Esophagus mucosa (tissue), 1 donor: Measurements from ENCODE around the gene SPINT1. TPM values are rescaled to one million over a fixed set of nuclear protein-coding genes. Genes with fewer than 3 reads are reported as not detected.

ENCODE experiments used
- ATAC-seq: fragments of 200-7000 bp; cut with Tn5 transposase; one replicate; pipeline ENCODE4 v1.9.1; 2020
- total RNA-seq: library from RNA; stranded (reverse); gene quantifications from one replicate; pipeline ENCODE4 v1.2.4, GENCODE V29; 2023
- donor health status: DM: yes; HTN: yes; CAD: no.

SPINT1 gene
- total RNA-seq, 1 donor from 2014 or later, result 127 TPM

DNA sequence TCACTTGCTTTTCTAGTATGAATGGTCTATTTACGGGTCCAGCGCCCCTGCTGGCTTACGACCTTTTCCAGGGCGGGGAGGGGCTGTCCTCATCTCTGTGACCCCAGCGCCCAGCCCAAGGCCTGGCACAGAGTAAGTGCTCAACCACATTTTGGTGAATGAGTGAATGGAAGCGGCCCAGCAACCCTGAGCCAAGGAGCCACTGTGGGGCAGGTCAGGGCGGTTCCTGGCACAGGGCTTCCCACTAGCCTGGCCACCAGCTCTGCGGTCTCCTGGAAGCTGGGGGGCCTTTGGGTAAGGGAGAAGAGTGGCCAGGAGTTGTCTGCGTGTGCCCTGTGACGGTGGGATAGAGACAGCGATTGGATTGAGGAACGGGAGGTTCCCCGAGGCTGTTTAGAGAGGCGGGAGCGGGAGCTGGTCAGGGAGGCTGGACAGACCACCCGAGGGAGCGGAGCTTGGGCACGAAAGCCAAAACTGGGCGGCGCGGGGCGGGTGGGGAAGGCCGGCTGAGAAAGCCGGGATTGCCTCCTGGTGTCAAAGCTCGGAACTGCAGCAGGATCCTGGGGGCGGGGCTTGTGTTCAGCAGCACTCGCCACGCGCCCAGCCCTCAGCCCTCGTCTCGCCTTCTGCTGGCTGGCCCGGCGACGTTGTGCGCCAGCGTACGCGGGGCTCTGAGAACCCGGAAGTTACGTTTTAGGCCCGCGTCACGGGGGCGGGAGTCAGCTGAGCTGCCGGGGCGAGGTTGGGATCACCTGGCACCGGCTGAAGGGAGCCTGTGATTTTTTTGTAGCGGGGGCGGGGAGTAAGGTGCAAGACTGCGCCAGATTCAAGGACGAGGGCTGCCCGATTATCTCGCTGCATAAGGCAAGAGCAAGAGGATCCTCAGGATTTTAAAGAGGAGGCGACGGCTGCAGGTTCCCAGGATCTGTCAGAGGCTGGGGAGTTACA lies 50.2 kb downstream of the SPINT1 start, which contains the start of gene VPS18:
Gene VPS18, plus strand, starts transcription at position 718 of the 948 bp plus-strand sequence. CDS start 319 bp downstream, outside the sequence.
- peak; percentile 94 for ATAC-seq

DNA sequence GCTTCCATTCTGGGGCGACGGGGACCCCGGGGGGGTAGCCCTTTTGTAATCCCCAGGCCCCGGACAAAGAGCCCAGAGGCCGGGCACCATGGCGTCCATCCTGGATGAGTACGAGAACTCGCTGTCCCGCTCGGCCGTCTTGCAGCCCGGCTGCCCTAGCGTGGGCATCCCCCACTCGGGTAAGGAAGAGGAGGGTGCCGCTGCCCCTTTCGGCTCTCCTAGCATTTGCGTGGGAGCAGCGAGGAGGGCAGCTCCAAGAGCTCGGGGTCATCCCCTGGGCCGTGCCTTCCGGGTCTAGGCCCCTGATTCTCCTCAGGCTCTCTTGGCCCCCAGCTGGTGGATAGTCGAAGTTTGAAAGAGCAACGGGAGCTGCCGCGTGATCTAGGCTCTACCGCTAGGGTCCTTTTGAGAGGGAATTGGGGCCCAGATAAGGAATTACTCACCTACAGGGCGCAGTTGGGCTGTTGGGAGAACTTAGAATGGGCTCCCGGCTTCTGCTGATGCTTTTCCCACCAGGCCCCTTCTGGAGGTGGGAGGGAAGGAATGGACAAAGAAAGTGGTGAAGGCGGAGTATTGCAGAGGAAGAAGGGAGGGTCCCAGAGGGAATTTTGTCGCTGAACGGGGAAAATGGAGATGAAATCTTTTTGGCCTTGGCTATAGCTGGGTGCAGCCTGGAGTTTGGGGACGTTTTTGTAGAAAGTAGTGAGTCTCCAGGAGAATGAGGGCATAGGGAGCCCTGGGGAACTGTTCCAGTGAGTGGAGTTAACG lies 51.0 kb downstream of the SPINT1 start:
- peak; percentile 34 for ATAC-seq

- no peak for ATAC-seq
Measured at GRCh38 chr15:40899536-40900207, 55.8 kb downstream of the SPINT1 start.

GRCh38 chr15:40900256-40901052 lies 56.6 kb downstream of the SPINT1 start:
- no peak for ATAC-seq

DNA sequence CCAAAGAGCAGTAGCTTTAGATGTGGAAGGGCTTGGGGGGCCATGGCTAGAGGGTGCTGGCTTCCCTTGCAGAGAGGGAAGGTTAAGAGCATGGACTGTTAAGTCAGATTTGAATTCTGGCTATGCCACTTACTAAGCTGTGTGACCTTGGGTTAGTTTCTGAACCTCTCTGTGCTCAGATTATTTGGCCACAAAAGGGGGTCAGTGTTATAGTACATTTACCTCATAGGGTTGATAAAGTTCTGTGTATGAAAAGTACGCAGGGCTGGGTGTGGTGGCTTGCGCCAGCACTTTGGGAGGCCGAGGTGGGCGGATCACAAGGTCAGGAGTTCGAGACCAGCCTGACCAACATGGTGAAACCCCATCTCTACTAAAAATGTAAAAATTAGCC lies 57.2 kb downstream of the SPINT1 start:
- ATAC-seq, result no peak

DNA sequence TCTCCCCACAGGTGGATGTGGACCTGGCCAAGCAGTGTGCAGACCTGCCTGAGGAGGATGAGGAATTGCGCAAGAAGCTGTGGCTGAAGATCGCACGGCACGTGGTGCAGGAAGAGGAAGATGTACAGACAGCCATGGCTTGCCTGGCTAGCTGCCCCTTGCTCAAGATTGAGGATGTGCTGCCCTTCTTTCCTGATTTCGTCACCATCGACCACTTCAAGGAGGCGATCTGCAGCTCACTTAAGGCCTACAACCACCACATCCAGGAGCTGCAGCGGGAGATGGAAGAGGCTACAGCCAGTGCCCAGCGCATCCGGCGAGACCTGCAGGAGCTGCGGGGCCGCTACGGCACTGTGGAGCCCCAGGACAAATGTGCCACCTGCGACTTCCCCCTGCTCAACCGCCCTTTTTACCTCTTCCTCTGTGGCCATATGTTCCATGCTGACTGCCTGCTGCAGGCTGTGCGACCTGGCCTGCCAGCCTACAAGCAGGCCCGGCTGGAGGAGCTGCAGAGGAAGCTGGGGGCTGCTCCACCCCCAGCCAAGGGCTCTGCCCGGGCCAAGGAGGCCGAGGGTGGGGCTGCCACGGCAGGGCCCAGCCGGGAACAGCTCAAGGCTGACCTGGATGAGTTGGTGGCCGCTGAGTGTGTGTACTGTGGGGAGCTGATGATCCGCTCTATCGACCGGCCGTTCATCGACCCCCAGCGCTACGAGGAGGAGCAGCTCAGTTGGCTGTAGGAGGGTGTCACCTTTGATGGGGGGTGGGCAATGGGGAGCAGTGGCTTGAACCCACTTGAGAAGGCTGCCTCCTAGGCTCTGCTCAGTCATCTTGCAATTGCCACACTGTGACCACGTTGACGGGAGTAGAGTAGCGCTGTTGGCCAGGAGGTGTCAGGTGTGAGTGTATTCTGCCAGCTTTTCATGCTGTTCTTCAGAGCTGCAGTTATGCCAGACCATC lies 59.0 kb downstream of the SPINT1 start:
- ATAC-seq, result no peak

DNA sequence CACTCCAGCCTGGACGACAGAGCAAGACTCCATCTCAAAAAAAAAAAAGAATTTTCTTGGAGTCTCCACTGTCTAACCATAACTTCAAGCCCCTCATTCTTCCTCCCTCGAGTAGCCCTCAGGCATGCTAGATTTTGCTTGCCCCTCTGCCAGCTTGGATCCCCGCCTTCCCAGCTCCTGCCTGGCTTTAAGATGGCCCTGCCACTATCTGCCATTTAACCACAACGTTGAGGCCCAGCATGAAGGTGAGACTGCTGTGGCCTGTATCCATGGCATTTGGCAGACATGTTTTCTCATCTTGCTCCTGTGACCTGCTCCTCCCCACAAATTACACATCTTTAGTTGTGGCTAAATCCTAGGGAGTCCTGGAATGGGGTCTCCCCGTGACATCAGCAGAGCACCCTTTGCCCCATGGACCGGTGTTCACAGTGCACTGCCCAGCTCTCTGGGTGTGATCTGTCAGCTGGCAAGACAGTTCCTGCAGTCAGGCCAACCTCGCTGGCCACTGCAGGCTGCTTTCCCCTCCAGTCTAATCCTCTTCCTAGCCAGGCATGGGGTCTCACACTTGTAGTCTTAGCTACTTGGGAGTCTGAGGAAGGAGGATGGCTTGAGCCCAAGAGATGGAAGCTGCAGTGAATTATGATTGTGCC lies 60.8 kb downstream of the SPINT1 start:
- ATAC-seq, result no peak

DNA sequence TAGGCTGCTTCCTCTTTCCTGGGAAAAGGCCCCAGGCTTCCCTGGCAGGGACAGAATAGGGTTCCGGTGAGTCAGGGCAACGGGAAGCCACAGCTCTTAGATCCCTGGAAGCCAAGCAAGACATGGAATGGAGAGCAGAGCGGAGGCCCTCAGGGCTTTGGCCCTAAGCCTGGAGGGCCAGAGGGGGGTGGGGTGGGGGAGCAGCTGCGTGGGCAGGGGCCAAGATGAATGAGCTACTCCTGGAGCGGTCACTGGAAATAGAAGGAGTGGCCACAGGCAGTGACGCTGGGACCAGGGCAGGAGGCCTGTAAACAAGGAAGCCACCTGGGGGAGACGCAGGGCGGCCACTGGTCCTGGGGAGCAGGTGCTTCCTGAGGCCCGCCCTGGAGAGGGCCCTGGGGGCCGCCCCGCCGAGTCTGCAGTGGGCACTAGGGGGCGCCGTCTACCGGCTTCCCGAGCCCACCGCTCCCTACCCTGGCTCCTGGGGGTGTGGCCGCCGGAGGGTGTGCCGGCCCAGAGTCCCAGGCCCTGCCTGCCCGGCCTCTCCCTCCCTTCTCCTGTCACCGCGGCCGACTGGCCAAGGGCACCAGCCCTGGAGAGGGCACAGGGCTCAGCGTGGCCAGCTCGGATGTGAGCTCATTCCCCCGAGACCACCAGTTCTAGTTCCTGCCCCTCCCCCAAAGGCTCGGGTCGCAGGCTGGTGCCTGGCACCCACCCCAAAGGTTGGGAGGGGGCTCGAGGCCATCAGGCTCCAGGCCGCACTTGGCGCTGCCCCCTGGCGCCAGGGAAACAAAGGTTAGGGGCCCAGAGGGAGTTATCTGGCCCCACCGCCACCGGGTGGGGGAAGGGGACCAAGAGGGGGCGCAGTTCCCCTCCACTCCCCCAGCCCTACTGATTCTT lies 62.5 kb downstream of the SPINT1 start:
- peak; percentile 84 for ATAC-seq

DNA sequence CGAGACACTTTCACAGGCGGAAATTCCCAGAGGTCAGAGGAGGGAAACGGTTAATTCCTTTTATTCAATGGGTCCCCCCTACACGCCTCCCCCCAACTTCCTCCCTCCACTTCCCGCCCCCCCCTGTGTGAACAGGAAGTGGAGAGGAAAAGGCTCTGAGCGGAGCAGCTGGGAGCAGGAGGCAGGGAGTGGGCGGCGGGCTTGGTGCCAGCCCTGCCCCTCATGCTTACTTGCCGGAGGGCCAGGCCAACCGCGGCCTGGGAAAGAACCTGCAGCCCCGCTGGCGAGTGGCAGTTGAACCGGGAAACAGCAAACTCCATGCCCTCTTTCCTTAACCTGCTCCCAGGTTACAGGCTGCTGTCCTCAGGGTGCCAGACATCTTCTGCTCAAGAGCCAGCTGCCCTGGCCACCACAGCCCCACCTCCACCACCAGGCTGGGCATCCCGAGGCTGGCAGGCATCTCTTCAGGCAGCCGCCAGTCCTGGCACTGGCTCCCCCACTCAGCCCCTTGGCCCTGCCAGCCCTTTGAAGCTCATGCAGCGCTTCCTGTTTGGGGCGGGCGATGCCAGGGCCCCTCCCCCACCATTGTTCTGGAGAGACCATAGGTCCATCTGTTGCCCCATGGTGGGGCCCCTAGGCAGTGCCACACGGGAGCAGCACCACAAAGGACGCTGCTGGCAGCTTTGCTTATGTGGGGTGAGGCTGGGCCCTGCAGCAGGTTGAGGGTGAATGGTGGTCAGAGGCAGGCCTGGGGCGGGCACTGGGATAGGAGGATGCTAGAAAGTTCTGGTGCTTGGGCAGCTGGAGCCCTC lies 63.3 kb downstream of the SPINT1 start:
- no peak for ATAC-seq

Other genes starting within 250 kb of the SPINT1 start
- 8.8 TPM for gene KNL1, start 249.8 kb upstream of the SPINT1 start, total RNA-seq
- 8.2 TPM for gene RAD51, start 148.9 kb upstream of the SPINT1 start, total RNA-seq
- gene RMDN3, start 88.8 kb upstream of the SPINT1 start, total RNA-seq, result 21.2 TPM
- 13.0 TPM for gene GCHFR, start 80.0 kb upstream of the SPINT1 start, total RNA-seq
- 4.0 TPM for gene C15orf62, start 74.1 kb upstream of the SPINT1 start, total RNA-seq
- gene ZFYVE19, start 37.0 kb upstream of the SPINT1 start, total RNA-seq, result 18.4 TPM
- gene DNAJC17, start 36.6 kb upstream of the SPINT1 start, total RNA-seq, result 20.8 TPM
- not detected for gene PPP1R14D, start 15.3 kb upstream of the SPINT1 start, total RNA-seq
- 118 TPM for gene RHOV, start 30.2 kb downstream of the SPINT1 start, total RNA-seq
- gene VPS18, start 50.4 kb downstream of the SPINT1 start, total RNA-seq, result 10.9 TPM
- 1.1 TPM for gene DLL4, start 85.3 kb downstream of the SPINT1 start, total RNA-seq
- gene CHAC1, start 109.4 kb downstream of the SPINT1 start, total RNA-seq, result 31.8 TPM